HG02759 (cell line): ENCODE results near the gene EXOC6.
"Not testable (repeated sequence)": the region's sequence is repeated elsewhere in the genome, so short reads cannot be mapped to it uniquely, and the experiment has no call there.

Source experiments
- ATAC-seq: cut with Tn5 transposase; IDR thresholded peaks from one replicate; pipeline ENCODE4 v1.9.1; 2021; ENCODE audit warnings: mild to moderate bottlenecking, moderate library complexity; ENCODE audit not compliant: unreplicated experiment

The EXOC6 gene

GRCh38 chr10:93101148-93101547 lies 252.8 kb downstream of the EXOC6 start:
- not testable (repeated sequence) for ATAC-seq

GRCh38 chr10:93103953-93104352 lies 255.6 kb downstream of the EXOC6 start:
- ATAC-seq, result no peak

GRCh38 chr10:93106631-93107072 lies 258.3 kb downstream of the EXOC6 start:
- ATAC-seq, result no peak
